ENCODE data around the gene CDADC1. TPM values are rescaled to one million over a fixed set of nuclear protein-coding genes. Genes with fewer than 3 reads are reported as not detected.

The CDADC1 gene
- total and polyA plus RNA-seq, 2 donors (not counting 3 experiments of a cell fraction or from before 2014, with no cell fraction given) = 2.4 to 9.1 TPM

DNA sequence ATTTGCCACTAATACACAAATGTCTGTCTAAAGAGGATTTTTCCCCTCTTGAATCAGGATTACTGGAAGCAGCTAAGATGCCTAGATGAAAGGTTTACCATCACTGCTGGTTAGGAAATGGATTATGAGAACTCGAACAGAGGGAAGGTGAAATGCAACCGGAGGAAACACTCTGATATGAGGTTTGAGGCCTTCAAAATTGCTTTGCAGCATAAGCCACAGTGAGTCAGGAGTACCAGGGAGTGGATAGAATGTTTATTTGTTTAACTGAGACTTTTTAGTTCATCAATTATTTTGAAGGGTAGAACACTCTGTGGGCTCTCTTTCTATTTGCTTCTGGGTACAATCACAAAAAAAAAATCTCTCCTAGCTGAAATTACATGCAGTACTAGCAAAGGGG, 18.1 kb downstream of the CDADC1 start:
- Histone ChIP-seq H2AFZ (ENCODE audit: low read depth, low read length) (no peak overlapping the region), H3K4me3 (replicated peaks in 1 of 3; ENCODE audit: insufficient read depth in 1 of 3, low read depth in 1 of 3, low read length in 3 of 3) (no peak overlapping the region), H3K9me3 (replicated peaks; ENCODE audit: control insufficient read depth, insufficient read depth, low read length) (no peaks in the 10 kb centered on the region), H3K27me3 (ENCODE audit: control insufficient read depth in 2 of 2, insufficient read depth in 2 of 2, low read length in 2 of 2) (no peaks in the 10 kb centered on the region), H3K9me1 (replicated peaks; ENCODE audit: control insufficient read depth, extremely low read depth, insufficient read depth, low read length) (no peaks in the 10 kb centered on the region), H3K27ac (ENCODE audit: insufficient read depth, low read depth, low read length) (no peak overlapping the region), H3K36me3 (ENCODE audit: control insufficient read depth in 2 of 2, extremely low read depth in 1 of 2, insufficient read depth in 2 of 2, low read length in 2 of 2) (peaks cover 0 to 6% of the 10 kb centered on the region in 2 experiments), H3K9ac (replicated peaks; ENCODE audit: extremely low read depth, insufficient read depth, low read length) (no peak overlapping the region), H3K79me2 (ENCODE audit: control insufficient read depth, insufficient read depth, low read length) (no peaks in the 10 kb centered on the region), H3K4me2 (ENCODE audit: insufficient read depth, low read length) (no peak overlapping the region), H4K20me1 (replicated peaks; ENCODE audit: control insufficient read depth, extremely low read depth, insufficient read depth, low read length) (no peaks in the 10 kb centered on the region), H3K4me1 (ENCODE audit: control insufficient read depth, extremely low read depth, insufficient read depth, low read length) (no peaks in the 10 kb centered on the region)
- TF ChIP-seq, protein P1, sequence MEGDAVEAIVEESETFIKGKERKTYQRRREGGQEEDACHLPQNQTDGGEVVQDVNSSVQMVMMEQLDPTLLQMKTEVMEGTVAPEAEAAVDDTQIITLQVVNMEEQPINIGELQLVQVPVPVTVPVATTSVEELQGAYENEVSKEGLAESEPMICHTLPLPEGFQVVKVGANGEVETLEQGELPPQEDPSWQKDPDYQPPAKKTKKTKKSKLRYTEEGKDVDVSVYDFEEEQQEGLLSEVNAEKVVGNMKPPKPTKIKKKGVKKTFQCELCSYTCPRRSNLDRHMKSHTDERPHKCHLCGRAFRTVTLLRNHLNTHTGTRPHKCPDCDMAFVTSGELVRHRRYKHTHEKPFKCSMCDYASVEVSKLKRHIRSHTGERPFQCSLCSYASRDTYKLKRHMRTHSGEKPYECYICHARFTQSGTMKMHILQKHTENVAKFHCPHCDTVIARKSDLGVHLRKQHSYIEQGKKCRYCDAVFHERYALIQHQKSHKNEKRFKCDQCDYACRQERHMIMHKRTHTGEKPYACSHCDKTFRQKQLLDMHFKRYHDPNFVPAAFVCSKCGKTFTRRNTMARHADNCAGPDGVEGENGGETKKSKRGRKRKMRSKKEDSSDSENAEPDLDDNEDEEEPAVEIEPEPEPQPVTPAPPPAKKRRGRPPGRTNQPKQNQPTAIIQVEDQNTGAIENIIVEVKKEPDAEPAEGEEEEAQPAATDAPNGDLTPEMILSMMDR (IDR thresholded peaks at IDR 0.05; ENCODE audit: extremely low read depth in 1 of 2, insufficient read depth in 1 of 2, low read depth in 1 of 2, low read length in 2 of 2) = no peak
- TF ChIP-seq JUN (IDR thresholded peaks at IDR 0.05; ENCODE audit: borderline replicate concordance, insufficient read depth, insufficient read length, low read depth) = no peak
- TF ChIP-seq GATA2 (IDR thresholded peaks at IDR 0.05; ENCODE audit: insufficient read depth, insufficient read length, low read depth, low read length) = no peak
- TF ChIP-seq EZH2 (IDR thresholded peaks at IDR 0.05; ENCODE audit: borderline replicate concordance, low read depth, low read length, severe bottlenecking) = no peak
- no peak for TF ChIP-seq POLR2A (IDR thresholded peaks at IDR 0.05; ENCODE audit: low read depth, low read length)
- no peak for TF ChIP-seq FOS (IDR thresholded peaks at IDR 0.05; ENCODE audit: borderline replicate concordance, insufficient read depth, low read length)
- no peak for TF ChIP-seq MYC (IDR thresholded peaks at IDR 0.05; ENCODE audit: low read depth, low read length)
- POLR2A ChIA-PET = no interaction called here
- BruUV-seq (replicated peaks) = no TSS peak
- intact Hi-C loops (cut with micrococcal nuclease) (no loop called here), dilution Hi-C loops (cut with MboI; ENCODE audit: extremely low pct_ligation_motif_present, low sequenced_read_pairs) (no loop called here)
- no peak for FAIRE-seq
- CTCF ChIA-PET = interaction anchor here (0.7 to 2.3 kb wide), 2 partner anchors 10 to 15 kb away, joined by 3 to 12 read pairs; no protein-coding TSS in a partner anchor
- no peak for DNase-seq (ENCODE audit: low read depth, low spot score)
